Prostate gland (tissue), 2 donors: ENCODE data around the gene ENPP6.

ENCODE experiments used
- CTCF ChIP-seq, 4 experiments: fragments of 200-600 bp in 2 of 4; fragments of 450-650 bp in 2 of 4; sonication (generic) in 2 of 4; IDR thresholded peaks; 1 replicate in 3 of 4; 2 replicates in 1 of 4; pipeline ENCODE4 v1.5.1; 2016 to 2019; ENCODE audit warnings: antibody characterized with exemption in 4 of 4, mild to moderate bottlenecking in 2 of 4, moderate library complexity in 2 of 4
- POLR2AphosphoS5 ChIP-seq: sonication (generic); formaldehyde crosslinking; IDR thresholded peaks from one replicate; pipeline ENCODE4 v1.6.1; 2017; ENCODE audit warnings: antibody characterized with exemption

- TF ChIP-seq CTCF (IDR thresholded peaks at IDR 0.05) = no peak
- TF ChIP-seq POLR2AphosphoS5 = no peak
Observed at GRCh38 chr4:184112006-184112550, 105.6 kb downstream of the ENPP6 start.
